ENCODE results near the gene TEX22. TPM values are rescaled to one million over a fixed set of nuclear protein-coding genes. Genes with fewer than 3 reads are reported as not detected.

Gene TEX22
- total RNA-seq, 5 donors from 2014 or later (not counting 1 experiment from before 2014, with no cell fraction given), result 0.93 to 9.0 (median 6.0) TPM

- Mint-ChIP-seq H3K9me3 (no peaks in the 10 kb centered on the region), H3K4me1 (no peaks in the 10 kb centered on the region), H3K4me3 (no peak overlapping the region), H3K27ac (no peak overlapping the region), H3K27me3 (no peaks in the 10 kb centered on the region), H3K36me3 (peaks cover 5% of the 10 kb centered on the region)
- Histone ChIP-seq H3K36me3 (ENCODE audit: control insufficient read depth in 2 of 2, extremely low read depth in 1 of 2, insufficient read depth in 1 of 2, low read length in 1 of 2) (peaks cover 12 to 41% of the 10 kb centered on the region in 2 donors), H3K9me3 (no peaks in the 10 kb centered on the region), H3K27me3 (replicated peaks in 1 of 2; ENCODE audit: control insufficient read depth in 2 of 2, extremely low read depth in 1 of 2, insufficient read depth in 2 of 2, low read length in 1 of 2) (no peaks in the 10 kb centered on the region), H3K4me3 (ENCODE audit: control insufficient read depth in 1 of 2, extremely low read depth in 1 of 2, low read length in 1 of 2) (no peak overlapping the region), H3K27ac (ENCODE audit: low read length) (no peak overlapping the region), H3K4me1 (ENCODE audit: control insufficient read depth in 1 of 2, extremely low read depth in 1 of 2, insufficient read depth in 2 of 2, low read length in 2 of 2) (no peaks in the 10 kb centered on the region)
- ChIA-PET CTCF (no interaction called here), POLR2A (no interaction called here)
- WGBS (ENCODE audit: insufficient coverage), result 96% methylated on average over 22 of the region's 23 CpGs
- ATAC-seq (replicated peaks in 1 of 4) (no peak), DNase-seq (no peak)
Measured at GRCh38 chr14:105384041-105384557, 14.2 kb upstream of the TEX22 start.

GRCh38 chr14:105384605-105385321, 13.6 kb upstream of the TEX22 start:
- no peak overlapping the region for H3K27ac ChIP-seq (ENCODE audit: low read length)
- Mint-ChIP-seq H3K4me1 (no peaks in the 10 kb centered on the region), H3K36me3 (peaks cover 5% of the 10 kb centered on the region), H3K27me3 (no peaks in the 10 kb centered on the region), H3K27ac (no peak overlapping the region), H3K9me3 (no peaks in the 10 kb centered on the region), H3K4me3 (no peak overlapping the region)
- no peak for ATAC-seq (replicated peaks in 1 of 4)
- H3K27me3 ChIP-seq (replicated peaks in 1 of 2; ENCODE audit: control insufficient read depth in 2 of 2, extremely low read depth in 1 of 2, insufficient read depth in 2 of 2, low read length in 1 of 2), result no peaks in the 10 kb centered on the region
- ChIA-PET CTCF (interaction anchor here in 1 of 2 donors (0.5 kb wide), 1 partner anchor 32 kb away, joined by 3 read pairs; no protein-coding TSS in a partner anchor), POLR2A (no interaction called here)
- no peak overlapping the region for H3K4me3 ChIP-seq (ENCODE audit: control insufficient read depth in 1 of 2, extremely low read depth in 1 of 2, low read length in 1 of 2)
- H3K4me1 ChIP-seq (ENCODE audit: control insufficient read depth in 1 of 2, extremely low read depth in 1 of 2, insufficient read depth in 2 of 2, low read length in 2 of 2), result no peaks in the 10 kb centered on the region
- H3K9me3 ChIP-seq, result no peaks in the 10 kb centered on the region
- no peak for DNase-seq
- H3K36me3 ChIP-seq (ENCODE audit: control insufficient read depth in 2 of 2, extremely low read depth in 1 of 2, insufficient read depth in 1 of 2, low read length in 1 of 2), result peaks cover 12 to 41% of the 10 kb centered on the region in 2 donors
- WGBS (ENCODE audit: insufficient coverage), result 97% methylated on average over 26 of the region's 29 CpGs

DNA sequence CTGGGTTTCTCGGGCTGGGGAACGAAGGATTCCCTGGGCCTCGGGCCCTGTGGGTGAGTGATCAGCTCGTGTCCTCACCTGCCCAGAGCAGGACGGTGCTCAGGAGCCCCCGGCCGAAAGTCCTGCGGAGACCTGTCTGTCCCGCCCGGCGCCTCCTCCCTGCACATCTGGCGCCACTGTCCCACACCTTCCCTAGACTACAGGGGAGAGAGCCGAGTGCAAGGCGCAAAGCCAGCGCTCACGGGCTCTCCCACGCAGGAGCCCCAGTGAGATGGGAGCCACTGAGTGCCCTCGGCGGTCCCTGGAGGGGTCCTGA, 13.1 kb upstream of the TEX22 start:
- 90% methylated on average over 19 of the region's 19 CpGs for WGBS (ENCODE audit: insufficient coverage)

GRCh38 chr14:105385698-105386365, 12.5 kb upstream of the TEX22 start:
- no peak overlapping the region for H3K27ac Mint-ChIP-seq
- ATAC-seq (replicated peaks in 1 of 4), result no peak
- Histone ChIP-seq H3K9me3 (no peaks in the 10 kb centered on the region), H3K4me3 (ENCODE audit: control insufficient read depth in 1 of 2, extremely low read depth in 1 of 2, low read length in 1 of 2) (no peak overlapping the region), H3K27ac (ENCODE audit: low read length) (no peak overlapping the region), H3K4me1 (ENCODE audit: control insufficient read depth in 1 of 2, extremely low read depth in 1 of 2, insufficient read depth in 2 of 2, low read length in 2 of 2) (peaks cover 0 to 6% of the 10 kb centered on the region in 2 experiments), H3K36me3 (ENCODE audit: control insufficient read depth in 2 of 2, extremely low read depth in 1 of 2, insufficient read depth in 1 of 2, low read length in 1 of 2) (peaks cover 8 to 41% of the 10 kb centered on the region in 2 donors), H3K27me3 (replicated peaks in 1 of 2; ENCODE audit: control insufficient read depth in 2 of 2, extremely low read depth in 1 of 2, insufficient read depth in 2 of 2, low read length in 1 of 2) (no peaks in the 10 kb centered on the region)
- ChIA-PET POLR2A (no interaction called here), CTCF (no interaction called here)
- 92% methylated on average over 20 of the region's 22 CpGs for WGBS (ENCODE audit: insufficient coverage)
- DNase-seq, result no peak
- H3K9me3 Mint-ChIP-seq, result no peaks in the 10 kb centered on the region
- H3K4me3 Mint-ChIP-seq, result no peak overlapping the region
- no peaks in the 10 kb centered on the region for H3K27me3 Mint-ChIP-seq
- peaks cover 5% of the 10 kb centered on the region for H3K36me3 Mint-ChIP-seq
- H3K4me1 Mint-ChIP-seq, result peaks cover 0 to 4% (median 4%) of the 10 kb centered on the region in 3 donors

More for the DNA sequence above, 13.1 kb upstream of the TEX22 start:
- peaks cover 8 to 41% of the 10 kb centered on the region in 2 donors for H3K36me3 ChIP-seq (ENCODE audit: control insufficient read depth in 2 of 2, extremely low read depth in 1 of 2, insufficient read depth in 1 of 2, low read length in 1 of 2)
- no peak overlapping the region for H3K4me3 ChIP-seq (ENCODE audit: control insufficient read depth in 1 of 2, extremely low read depth in 1 of 2, low read length in 1 of 2)
- no peak overlapping the region for H3K27ac ChIP-seq (ENCODE audit: low read length)
- Mint-ChIP-seq H3K27me3 (no peaks in the 10 kb centered on the region), H3K9me3 (no peaks in the 10 kb centered on the region), H3K4me1 (peaks cover 0 to 3% (median 2%) of the 10 kb centered on the region in 3 donors), H3K27ac (no peak overlapping the region), H3K36me3 (peaks cover 5% of the 10 kb centered on the region), H3K4me3 (no peak overlapping the region)
- DNase-seq, result no peak
- POLR2A ChIA-PET, result no interaction called here
- no peaks in the 10 kb centered on the region for H3K27me3 ChIP-seq (replicated peaks in 1 of 2; ENCODE audit: control insufficient read depth in 2 of 2, extremely low read depth in 1 of 2, insufficient read depth in 2 of 2, low read length in 1 of 2)
- no peaks in the 10 kb centered on the region for H3K9me3 ChIP-seq
- H3K4me1 ChIP-seq (ENCODE audit: control insufficient read depth in 1 of 2, extremely low read depth in 1 of 2, insufficient read depth in 2 of 2, low read length in 2 of 2), result peaks cover 0 to 4% of the 10 kb centered on the region in 2 experiments
- no peak for ATAC-seq (replicated peaks in 1 of 4)
- CTCF ChIA-PET, result interaction anchor here in 1 of 2 donors (0.5 kb wide), 1 partner anchor 32 kb away, joined by 3 read pairs; no protein-coding TSS in a partner anchor

GRCh38 chr14:105386581-105387529, 11.5 kb upstream of the TEX22 start:
- ChIA-PET POLR2A (no interaction called here), CTCF (no interaction called here)
- Mint-ChIP-seq H3K4me1 (peaks cover 0 to 4% (median 4%) of the 10 kb centered on the region in 3 donors), H3K27me3 (no peaks in the 10 kb centered on the region), H3K36me3 (peaks cover 5% of the 10 kb centered on the region), H3K9me3 (no peaks in the 10 kb centered on the region), H3K27ac (no peak overlapping the region), H3K4me3 (no peak overlapping the region)
- Histone ChIP-seq H3K36me3 (ENCODE audit: control insufficient read depth in 2 of 2, extremely low read depth in 1 of 2, insufficient read depth in 1 of 2, low read length in 1 of 2) (peaks cover 8 to 39% of the 10 kb centered on the region in 2 donors), H3K27ac (ENCODE audit: low read length) (no peak overlapping the region), H3K9me3 (no peaks in the 10 kb centered on the region), H3K27me3 (replicated peaks in 1 of 2; ENCODE audit: control insufficient read depth in 2 of 2, extremely low read depth in 1 of 2, insufficient read depth in 2 of 2, low read length in 1 of 2) (no peaks in the 10 kb centered on the region), H3K4me3 (ENCODE audit: control insufficient read depth in 1 of 2, extremely low read depth in 1 of 2, low read length in 1 of 2) (no peak overlapping the region), H3K4me1 (ENCODE audit: control insufficient read depth in 1 of 2, extremely low read depth in 1 of 2, insufficient read depth in 2 of 2, low read length in 2 of 2) (peaks cover 0 to 6% of the 10 kb centered on the region in 2 experiments)
- DNase-seq (no peak), ATAC-seq (replicated peaks in 1 of 4) (no peak)
- 93% methylated on average over 32 of the region's 33 CpGs for WGBS (ENCODE audit: insufficient coverage)

DNA sequence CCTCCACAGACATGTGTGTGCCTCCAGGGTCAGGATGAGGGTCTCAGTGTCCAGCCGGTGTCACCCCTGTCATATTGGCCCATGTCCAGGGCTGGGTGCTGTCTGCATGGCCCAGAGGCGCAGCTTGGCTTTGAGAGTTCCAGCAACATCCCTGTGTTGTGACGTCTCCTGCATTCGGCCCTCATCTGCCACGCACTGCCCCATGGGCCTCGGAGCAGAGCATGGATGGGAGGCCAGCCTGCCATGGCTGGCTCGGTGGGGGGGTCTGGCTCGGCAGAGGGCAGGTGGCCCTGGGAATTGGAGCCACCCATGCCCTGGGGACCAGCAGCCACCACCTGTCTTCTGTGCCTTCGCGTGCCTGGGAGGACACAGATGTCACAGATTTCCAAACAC, 10.8 kb upstream of the TEX22 start:
- Histone ChIP-seq H3K36me3 (ENCODE audit: control insufficient read depth in 2 of 2, extremely low read depth in 1 of 2, insufficient read depth in 1 of 2, low read length in 1 of 2) (peaks cover 7 to 32% of the 10 kb centered on the region in 2 donors), H3K27me3 (replicated peaks in 1 of 2; ENCODE audit: control insufficient read depth in 2 of 2, extremely low read depth in 1 of 2, insufficient read depth in 2 of 2, low read length in 1 of 2) (no peaks in the 10 kb centered on the region), H3K4me3 (ENCODE audit: control insufficient read depth in 1 of 2, extremely low read depth in 1 of 2, low read length in 1 of 2) (no peak overlapping the region), H3K27ac (ENCODE audit: low read length) (no peak overlapping the region), H3K4me1 (ENCODE audit: control insufficient read depth in 1 of 2, extremely low read depth in 1 of 2, insufficient read depth in 2 of 2, low read length in 2 of 2) (peaks cover 0 to 6% of the 10 kb centered on the region in 2 experiments), H3K9me3 (no peaks in the 10 kb centered on the region)
- DNase-seq (no peak), ATAC-seq (replicated peaks in 1 of 4) (no peak)
- H3K4me3 Mint-ChIP-seq, result no peak overlapping the region
- no peaks in the 10 kb centered on the region for H3K9me3 Mint-ChIP-seq
- peaks cover 5% of the 10 kb centered on the region for H3K36me3 Mint-ChIP-seq
- CTCF ChIA-PET, result no interaction called here
- POLR2A ChIA-PET, result no interaction called here
- H3K27ac Mint-ChIP-seq, result no peak overlapping the region
- 91% methylated on average over 10 of the region's 10 CpGs for WGBS (ENCODE audit: insufficient coverage)
- H3K4me1 Mint-ChIP-seq, result peaks cover 0 to 4% (median 4%) of the 10 kb centered on the region in 3 donors
- H3K27me3 Mint-ChIP-seq, result no peaks in the 10 kb centered on the region
